Duodenal mucosa (tissue), 2 donors: ENCODE results near the gene FOXP4.

ENCODE experiments used
- H3K27ac ChIP-seq: one replicate; pipeline ENCODE4 v1.7.0; 2013; ENCODE audit warnings: low read depth, low read length
- H3K27me3 ChIP-seq, 2 donors: one replicate each; pipeline ENCODE4 v1.7.0; 2013; ENCODE audit warnings: low read length in 2 of 2, control low read depth in 1 of 2; ENCODE audit not compliant: insufficient read depth in 2 of 2, control insufficient read depth in 1 of 2
- H3K36me3 ChIP-seq, 2 donors: one replicate each; pipeline ENCODE4 v1.7.0; 2013; ENCODE audit warnings: low read length in 2 of 2, control low read depth in 1 of 2; ENCODE audit not compliant: insufficient read depth in 2 of 2, control insufficient read depth in 1 of 2
- H3K4me1 ChIP-seq, 2 donors: one replicate each; pipeline ENCODE4 v1.7.0; 2013; ENCODE audit warnings: low read length in 2 of 2, control low read depth in 1 of 2; ENCODE audit not compliant: insufficient read depth in 2 of 2, control insufficient read depth in 1 of 2
- H3K4me3 ChIP-seq, 2 donors: one replicate each; pipeline ENCODE4 v1.7.0; 2013; ENCODE audit warnings: low read length in 2 of 2, low read depth in 1 of 2
- H3K9ac ChIP-seq, 2 donors: one replicate each; pipeline ENCODE4 v1.7.0; 2013; ENCODE audit warnings: low read length in 2 of 2, low read depth in 1 of 2
- H3K9me3 ChIP-seq, 2 donors: one replicate each; pipeline ENCODE4 v1.7.0; 2013; ENCODE audit warnings: low read length in 2 of 2, control low read depth in 1 of 2; ENCODE audit not compliant: control insufficient read depth in 1 of 2

FOXP4 gene

DNA sequence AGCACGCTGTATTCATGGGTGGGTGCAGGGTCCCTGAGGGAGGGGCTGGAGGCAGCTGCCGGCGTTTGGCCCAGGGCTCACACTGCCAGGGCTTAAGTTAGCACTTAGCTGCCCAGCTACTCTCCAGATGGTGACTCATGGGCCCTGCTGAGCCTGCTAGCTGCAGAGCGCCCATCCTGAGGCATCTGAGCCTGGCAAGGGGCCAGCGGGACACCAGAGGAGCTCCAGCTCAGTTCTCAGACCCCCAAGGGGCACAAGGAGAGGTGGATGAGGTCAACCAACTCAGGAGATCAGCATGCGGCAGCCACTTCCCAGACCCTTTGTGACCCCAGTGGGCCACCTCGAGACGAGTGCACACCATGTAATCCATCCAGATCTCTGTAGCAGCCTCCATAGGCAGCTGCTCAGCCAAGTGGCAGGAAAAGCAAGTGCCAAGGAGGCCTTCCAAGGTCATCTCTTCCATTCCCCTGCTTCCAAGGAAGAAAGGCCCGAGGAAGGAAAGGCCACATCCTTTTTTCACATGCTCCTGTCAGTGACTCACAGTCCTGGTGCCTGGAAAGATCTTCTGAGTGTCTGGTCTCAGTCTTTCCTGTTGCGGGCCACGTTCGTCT, 35.3 kb downstream of the FOXP4 start:
- Histone ChIP-seq H3K9ac (no peak overlapping the region), H3K4me3 (no peak overlapping the region), H3K27me3 (no peaks in the 10 kb centered on the region), H3K4me1 (peaks cover 58 to 63% of the 10 kb centered on the region in 2 donors), H3K27ac (no peak overlapping the region), H3K36me3 (peaks cover 3 to 26% of the 10 kb centered on the region in 2 donors), H3K9me3 (no peaks in the 10 kb centered on the region)

DNA sequence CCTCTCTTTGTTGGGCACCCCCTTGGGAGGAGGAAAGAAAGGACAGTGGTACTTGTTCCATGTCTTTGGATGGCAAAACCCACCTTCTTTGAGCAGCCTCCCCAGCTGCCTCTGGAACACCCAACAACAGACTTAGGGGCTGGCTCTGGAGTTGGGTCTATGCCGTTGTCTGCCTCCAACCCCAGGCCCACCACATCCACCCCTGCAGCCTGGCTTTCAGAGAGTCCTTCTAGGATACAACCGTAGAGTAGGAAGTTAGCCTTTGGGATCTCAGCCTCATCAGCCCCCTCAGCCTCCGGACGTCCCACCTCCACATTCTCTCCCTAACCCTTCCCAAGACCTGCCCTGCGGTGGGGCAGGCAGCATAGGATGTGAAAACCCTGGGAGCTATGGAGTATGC, 36.4 kb downstream of the FOXP4 start:
- Histone ChIP-seq H3K36me3 (peaks cover 3 to 31% of the 10 kb centered on the region in 2 donors), H3K4me1 (peaks cover 50 to 56% of the 10 kb centered on the region in 2 donors), H3K9me3 (no peaks in the 10 kb centered on the region), H3K27me3 (no peaks in the 10 kb centered on the region), H3K9ac (peak overlapping the region in 1 of 2 donors; percentile 25), H3K27ac (no peak overlapping the region), H3K4me3 (no peak overlapping the region)

DNA sequence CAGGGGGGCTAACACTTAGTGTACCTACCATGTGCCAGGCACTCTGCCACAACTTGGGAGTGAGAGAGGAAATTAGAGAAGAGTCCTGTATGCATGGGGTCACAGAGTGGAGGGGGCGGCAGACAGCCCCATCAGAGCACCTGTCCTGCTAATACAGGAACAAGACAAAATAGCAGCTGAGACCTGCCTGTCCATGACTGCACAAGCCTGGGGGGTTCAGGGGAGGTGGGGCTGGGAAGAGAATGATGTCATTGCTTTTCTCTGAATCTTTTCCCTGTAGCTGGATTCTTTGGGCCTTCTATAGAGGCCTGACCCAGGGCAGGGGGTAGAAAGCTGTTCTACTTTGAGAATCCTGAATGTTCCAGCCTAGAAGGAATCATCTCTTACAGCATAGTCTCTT, 37.4 kb downstream of the FOXP4 start:
- peaks cover 41 to 48% of the 10 kb centered on the region in 2 donors for H3K4me1 ChIP-seq
- H3K4me3 ChIP-seq, result peak overlapping the region in 1 of 2 donors; percentile 47
- no peak overlapping the region for H3K9ac ChIP-seq
- H3K36me3 ChIP-seq, result peaks cover 5 to 36% of the 10 kb centered on the region in 2 donors
- no peaks in the 10 kb centered on the region for H3K9me3 ChIP-seq
- no peak overlapping the region for H3K27ac ChIP-seq
- no peaks in the 10 kb centered on the region for H3K27me3 ChIP-seq

DNA sequence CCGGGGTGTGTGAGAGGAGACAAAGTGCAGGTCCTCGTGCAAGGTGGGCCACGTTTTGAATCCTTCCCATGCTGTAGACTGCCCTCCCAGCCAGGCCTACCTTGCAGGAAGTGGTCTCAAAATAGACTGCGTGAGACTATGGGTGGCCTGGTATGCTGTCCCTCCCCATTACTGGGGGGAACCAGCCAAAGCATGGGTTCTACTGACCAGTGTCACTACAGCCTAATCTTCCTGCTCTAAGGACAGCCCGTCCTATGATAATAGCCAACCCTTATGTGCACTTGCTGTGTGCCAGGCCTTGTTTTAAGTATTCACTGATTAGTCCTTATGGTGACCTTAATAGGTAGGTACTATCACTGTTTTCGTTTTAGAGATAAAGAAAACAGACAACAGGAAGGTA, 38.0 kb downstream of the FOXP4 start:
- peaks cover 35 to 42% of the 10 kb centered on the region in 2 donors for H3K4me1 ChIP-seq
- H3K4me3 ChIP-seq, result peak overlapping the region; percentile 29 to 47
- no peaks in the 10 kb centered on the region for H3K9me3 ChIP-seq
- H3K27ac ChIP-seq, result peak overlapping the region; percentile 5
- no peaks in the 10 kb centered on the region for H3K27me3 ChIP-seq
- peak overlapping the region in 1 of 2 donors; percentile 51 for H3K9ac ChIP-seq
- H3K36me3 ChIP-seq, result peaks cover 10 to 41% of the 10 kb centered on the region in 2 donors

DNA sequence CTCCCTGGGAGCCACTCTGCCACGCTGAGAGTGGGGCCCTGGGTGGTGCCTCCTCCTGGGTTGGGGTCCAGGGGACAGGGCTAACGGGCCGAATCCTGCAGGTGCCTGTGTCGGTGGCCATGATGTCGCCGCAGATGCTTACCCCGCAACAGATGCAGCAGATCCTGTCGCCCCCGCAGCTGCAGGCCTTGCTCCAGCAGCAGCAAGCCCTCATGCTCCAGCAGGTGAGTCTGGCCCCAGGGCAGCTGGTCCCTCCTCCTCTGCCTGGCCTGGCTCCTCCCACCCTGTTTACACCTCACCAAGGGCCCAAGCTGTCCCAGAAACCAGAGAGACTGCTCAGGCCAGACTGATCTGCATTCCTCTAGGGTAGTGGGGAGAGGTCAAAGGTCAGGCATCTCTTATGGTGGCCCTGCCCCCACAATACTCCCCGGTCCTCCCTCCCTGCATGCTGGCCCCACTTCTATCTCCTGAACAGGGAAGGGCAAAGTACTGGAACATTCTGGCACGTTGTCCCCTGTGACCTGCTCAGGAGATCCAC, 38.6 kb downstream of the FOXP4 start:
- Histone ChIP-seq H3K4me3 (peak overlapping the region in 1 of 2 donors; percentile 29), H3K9ac (peak overlapping the region in 1 of 2 donors; percentile 51), H3K9me3 (no peaks in the 10 kb centered on the region), H3K27me3 (no peaks in the 10 kb centered on the region), H3K27ac (no peak overlapping the region), H3K4me1 (peaks cover 32 to 37% of the 10 kb centered on the region in 2 donors), H3K36me3 (peaks cover 10 to 47% of the 10 kb centered on the region in 2 donors)

DNA sequence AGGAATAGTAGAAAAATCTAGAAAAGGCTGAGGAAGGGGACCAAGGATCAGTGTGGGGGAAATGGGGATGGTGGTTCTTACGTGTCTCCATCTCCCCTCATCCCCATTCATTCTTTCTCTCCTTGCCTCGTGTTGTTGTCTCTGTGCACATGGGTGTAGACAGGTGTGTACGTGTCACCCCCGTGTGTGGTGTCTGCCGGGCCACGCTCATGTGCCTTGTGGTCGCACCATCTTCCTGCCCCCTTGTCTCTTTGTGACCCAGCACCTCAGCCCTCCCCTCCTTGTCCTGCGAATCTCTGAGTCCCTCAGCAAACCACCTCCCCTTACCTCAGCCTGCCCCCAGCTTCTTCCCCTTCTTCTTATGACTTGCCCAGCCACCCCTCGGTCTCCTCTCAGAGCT, 39.4 kb downstream of the FOXP4 start:
- no peak overlapping the region for H3K4me3 ChIP-seq
- peaks cover 10 to 50% of the 10 kb centered on the region in 2 donors for H3K36me3 ChIP-seq
- no peaks in the 10 kb centered on the region for H3K27me3 ChIP-seq
- no peaks in the 10 kb centered on the region for H3K9me3 ChIP-seq
- H3K9ac ChIP-seq, result no peak overlapping the region
- peaks cover 32 to 37% of the 10 kb centered on the region in 2 donors for H3K4me1 ChIP-seq
- H3K27ac ChIP-seq, result no peak overlapping the region

DNA sequence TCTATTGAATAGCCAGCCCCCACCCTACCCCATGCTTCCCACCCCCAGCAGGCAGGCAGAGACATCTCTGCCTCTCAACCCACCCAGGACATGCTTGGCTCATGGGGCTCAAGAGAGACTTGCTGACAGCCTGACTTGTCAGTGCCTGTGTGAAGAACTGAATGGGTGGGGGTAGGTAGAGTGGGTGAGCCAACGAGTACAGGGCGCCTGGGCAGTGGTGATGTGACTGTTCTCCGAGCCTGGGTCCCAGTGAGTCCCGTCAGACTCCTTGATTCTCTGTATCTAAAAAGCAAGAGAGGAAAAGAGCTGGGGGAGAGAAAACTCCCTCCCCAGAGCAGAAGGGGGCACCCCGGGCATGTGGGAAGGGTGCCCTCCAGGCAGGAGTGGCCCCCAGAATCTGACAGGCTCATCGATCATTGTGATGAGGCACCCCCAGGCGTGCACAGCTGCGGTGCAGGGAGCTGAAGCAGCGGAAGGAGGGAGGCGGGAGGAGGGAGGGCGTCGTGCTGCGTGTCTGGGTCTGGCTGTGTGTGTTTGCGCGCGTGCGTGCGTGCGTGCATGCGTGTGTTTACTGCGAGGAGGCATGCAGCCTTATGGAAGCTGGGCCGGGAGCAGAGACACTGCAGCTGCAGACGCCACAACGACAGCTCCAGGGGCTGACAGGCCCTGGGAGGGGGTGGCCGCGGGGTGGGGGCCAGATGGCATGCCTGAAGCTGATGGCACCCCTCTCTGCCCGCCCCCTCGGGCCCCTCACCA, 40.2 kb downstream of the FOXP4 start:
- Histone ChIP-seq H3K4me3 (no peak overlapping the region), H3K27ac (no peak overlapping the region), H3K36me3 (peaks cover 15 to 55% of the 10 kb centered on the region in 2 donors), H3K4me1 (peaks cover 36 to 37% of the 10 kb centered on the region in 2 donors), H3K9ac (no peak overlapping the region), H3K27me3 (no peaks in the 10 kb centered on the region), H3K9me3 (no peaks in the 10 kb centered on the region)

DNA sequence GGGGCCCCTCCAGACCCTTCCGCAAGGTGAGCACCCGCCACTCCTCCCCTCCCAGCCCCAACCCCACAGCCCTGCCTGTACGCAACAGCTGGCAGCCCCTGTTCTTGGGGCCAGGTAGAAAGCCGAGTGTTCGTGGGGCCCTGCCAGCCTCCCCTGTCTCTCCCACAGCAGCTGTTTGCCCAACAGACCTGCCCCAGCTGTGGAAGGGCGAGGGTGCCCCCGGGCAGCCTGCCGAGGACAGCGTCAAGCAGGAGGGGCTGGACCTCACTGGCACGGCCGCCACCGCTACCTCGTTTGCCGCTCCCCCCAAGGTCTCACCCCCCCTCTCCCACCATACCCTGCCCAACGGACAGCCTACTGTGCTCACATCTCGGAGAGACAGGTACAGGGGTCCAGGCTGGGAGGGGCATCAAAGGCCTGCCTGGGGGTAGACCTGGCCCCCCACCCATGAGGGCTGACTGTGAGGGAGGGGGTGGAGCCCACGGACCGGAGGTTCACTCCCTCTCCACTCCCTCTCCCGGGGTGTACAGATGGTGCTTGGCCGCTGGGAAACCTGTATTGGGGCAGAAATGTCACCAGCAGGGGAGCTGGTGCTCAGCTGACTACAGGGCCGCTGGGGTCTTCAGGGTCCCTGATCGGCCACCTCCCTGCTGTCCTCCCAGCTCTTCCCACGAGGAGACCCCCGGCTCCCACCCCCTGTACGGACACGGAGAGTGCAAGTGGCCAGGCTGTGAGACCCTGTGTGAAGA, 41.1 kb downstream of the FOXP4 start:
- H3K9ac ChIP-seq, result no peak overlapping the region
- no peak overlapping the region for H3K27ac ChIP-seq
- no peaks in the 10 kb centered on the region for H3K27me3 ChIP-seq
- H3K4me3 ChIP-seq, result no peak overlapping the region
- H3K36me3 ChIP-seq, result peaks cover 14 to 60% of the 10 kb centered on the region in 2 donors
- H3K9me3 ChIP-seq, result no peaks in the 10 kb centered on the region
- peaks cover 32 to 40% of the 10 kb centered on the region in 2 donors for H3K4me1 ChIP-seq

DNA sequence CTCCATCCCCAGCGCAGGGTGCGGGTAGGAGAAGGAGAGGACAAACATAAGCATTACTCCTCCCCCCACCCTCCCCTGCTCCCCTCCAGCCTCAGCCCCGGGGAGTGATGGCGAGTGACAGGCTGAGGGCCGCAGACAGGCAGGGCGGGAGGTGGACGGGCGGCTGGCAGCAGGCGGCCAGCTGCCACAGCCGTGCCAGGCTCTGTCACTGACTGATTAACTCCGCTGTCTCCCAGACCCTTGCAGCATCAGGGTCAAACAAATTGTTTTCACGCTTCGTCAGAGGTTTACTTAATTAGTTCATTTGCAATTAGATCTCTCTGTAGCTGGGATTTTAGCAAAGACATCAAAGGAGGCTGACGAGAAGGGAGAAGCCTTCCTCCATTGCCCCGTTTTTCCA, 41.9 kb downstream of the FOXP4 start:
- H3K27me3 ChIP-seq, result no peaks in the 10 kb centered on the region
- no peak overlapping the region for H3K9ac ChIP-seq
- no peaks in the 10 kb centered on the region for H3K9me3 ChIP-seq
- peaks cover 25 to 33% of the 10 kb centered on the region in 2 donors for H3K4me1 ChIP-seq
- no peak overlapping the region for H3K27ac ChIP-seq
- H3K4me3 ChIP-seq, result no peak overlapping the region
- H3K36me3 ChIP-seq, result peaks cover 14 to 63% of the 10 kb centered on the region in 2 donors

DNA sequence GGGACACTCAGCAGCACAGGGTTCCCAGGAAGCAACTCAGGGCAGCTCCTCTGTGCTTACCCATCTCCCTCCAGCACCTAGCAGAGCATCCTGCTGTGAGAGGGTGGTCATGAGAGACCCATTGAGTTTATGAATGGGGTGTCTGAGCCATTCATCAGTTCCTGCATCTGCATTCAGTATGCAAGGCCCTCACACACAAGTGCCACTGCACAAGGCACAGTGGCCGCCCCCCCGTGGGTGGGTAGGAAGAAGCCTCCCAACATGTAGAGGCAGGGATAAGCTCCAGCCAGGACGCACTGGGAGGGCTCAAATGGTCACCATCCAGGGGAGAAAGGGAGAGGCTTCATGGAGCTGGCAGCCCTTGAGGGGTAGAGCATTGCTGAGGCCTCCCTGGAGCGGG, 43.0 kb downstream of the FOXP4 start:
- Histone ChIP-seq H3K27me3 (no peaks in the 10 kb centered on the region), H3K9me3 (no peaks in the 10 kb centered on the region)

More for the DNA sequence above, 43.0 kb downstream of the FOXP4 start:
- Histone ChIP-seq H3K9ac (no peak overlapping the region), H3K36me3 (peaks cover 14 to 64% of the 10 kb centered on the region in 2 donors), H3K27ac (no peak overlapping the region), H3K4me1 (peaks cover 14 to 22% of the 10 kb centered on the region in 2 donors), H3K4me3 (no peak overlapping the region)
